Measurements from ENCODE around the gene EPHB1. TPM values are rescaled to one million over a fixed set of nuclear protein-coding genes. Genes with fewer than 3 reads are reported as not detected.

EPHB1 gene
- total RNA-seq, 5 donors from 2014 or later (not counting 1 experiment from before 2014, with no cell fraction given): 0.28 to 0.72 (median 0.31) TPM; not detected in 1

DNA sequence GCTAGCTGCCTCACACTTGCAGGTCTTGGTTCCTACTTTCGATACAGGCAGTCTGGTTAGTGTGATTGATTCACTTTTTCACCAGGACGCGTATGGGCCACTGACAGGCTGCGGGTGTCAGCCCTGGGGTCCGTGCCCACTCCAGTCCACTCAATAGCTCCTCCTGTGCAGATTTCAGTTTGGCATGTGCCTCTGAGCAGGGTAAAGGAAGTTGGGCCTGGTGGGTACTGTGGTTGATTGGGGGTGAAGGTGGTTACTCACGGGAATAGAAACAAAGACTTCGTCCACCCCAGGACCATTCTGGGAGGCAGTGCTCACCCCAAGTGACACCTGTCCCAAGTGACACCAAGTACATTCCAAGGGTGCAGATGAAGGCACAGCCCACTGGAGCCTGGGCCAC lies 62.3 kb downstream of the EPHB1 start:
- H3K9me3 Mint-ChIP-seq: peaks cover 0 to 4% (median 0%) of the 10 kb centered on the region in 3 donors
- Histone ChIP-seq H3K27me3 (replicated peaks in 1 of 2; ENCODE audit: control insufficient read depth in 2 of 2, extremely low read depth in 1 of 2, insufficient read depth in 2 of 2, low read length in 1 of 2) (no peaks in the 10 kb centered on the region), H3K4me1 (ENCODE audit: control insufficient read depth in 1 of 2, extremely low read depth in 1 of 2, insufficient read depth in 2 of 2, low read length in 2 of 2) (no peaks in the 10 kb centered on the region), H3K4me3 (ENCODE audit: control insufficient read depth in 1 of 2, extremely low read depth in 1 of 2, low read length in 1 of 2) (no peak overlapping the region), H3K9me3 (no peaks in the 10 kb centered on the region), H3K27ac (ENCODE audit: low read length) (no peak overlapping the region), H3K36me3 (ENCODE audit: control insufficient read depth in 2 of 2, extremely low read depth in 1 of 2, insufficient read depth in 1 of 2, low read length in 1 of 2) (no peaks in the 10 kb centered on the region)
- H3K36me3 Mint-ChIP-seq: no peaks in the 10 kb centered on the region
- H3K27ac Mint-ChIP-seq: no peak overlapping the region
- H3K4me3 Mint-ChIP-seq: no peak overlapping the region
- H3K4me1 Mint-ChIP-seq: peaks cover 2 to 9% (median 7%) of the 10 kb centered on the region in 3 donors
- no peak for ATAC-seq (replicated peaks in 1 of 4)
- ChIA-PET POLR2A (no interaction called here), CTCF (no interaction called here)
- peaks cover 0 to 8% of the 10 kb centered on the region in 2 donors for H3K27me3 Mint-ChIP-seq
- 92% methylated on average over 2 of the region's 7 CpGs for WGBS (ENCODE audit: insufficient coverage)
- DNase-seq: no peak

DNA sequence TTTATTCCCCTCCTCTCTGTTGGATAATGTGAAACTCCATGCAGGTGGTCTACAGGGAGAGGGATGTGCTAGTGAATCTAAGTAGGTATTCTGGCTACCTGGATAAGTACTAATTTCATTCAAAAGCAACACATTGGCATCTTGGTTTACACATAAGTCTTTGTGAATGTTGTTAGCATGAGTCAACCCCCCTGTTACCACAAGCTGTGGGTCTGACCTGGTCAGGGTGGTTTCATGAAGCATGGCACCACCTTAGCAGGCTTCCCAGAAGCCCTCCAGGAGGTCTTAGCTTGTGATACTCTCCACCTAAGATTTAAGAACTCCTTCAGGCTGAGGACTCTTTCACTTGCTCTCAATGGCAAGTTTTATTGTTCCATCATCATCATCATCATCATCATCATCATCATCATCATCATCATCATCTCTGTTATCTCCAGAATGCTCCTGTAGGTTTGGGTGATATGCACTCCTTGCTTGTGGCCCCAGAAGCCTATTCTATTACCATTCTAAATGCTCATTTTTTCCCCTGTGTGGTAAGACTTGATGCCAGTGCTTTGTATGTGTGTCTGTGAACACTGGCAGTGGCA lies 62.8 kb downstream of the EPHB1 start:
- peaks cover 0 to 2% (median 0%) of the 10 kb centered on the region in 3 donors for H3K9me3 Mint-ChIP-seq
- no peak overlapping the region for H3K4me3 Mint-ChIP-seq
- H3K36me3 Mint-ChIP-seq: no peaks in the 10 kb centered on the region
- no peak for DNase-seq
- peaks cover 1 to 5% (median 4%) of the 10 kb centered on the region in 3 donors for H3K4me1 Mint-ChIP-seq
- H3K27ac ChIP-seq (ENCODE audit: low read length): no peak overlapping the region
- no peak overlapping the region for H3K27ac Mint-ChIP-seq
- no peak for ATAC-seq (replicated peaks in 1 of 4)
- no peaks in the 10 kb centered on the region for H3K27me3 ChIP-seq (replicated peaks in 1 of 2; ENCODE audit: control insufficient read depth in 2 of 2, extremely low read depth in 1 of 2, insufficient read depth in 2 of 2, low read length in 1 of 2)
- no peaks in the 10 kb centered on the region for H3K36me3 ChIP-seq (ENCODE audit: control insufficient read depth in 2 of 2, extremely low read depth in 1 of 2, insufficient read depth in 1 of 2, low read length in 1 of 2)
- H3K9me3 ChIP-seq: no peaks in the 10 kb centered on the region
- no peak overlapping the region for H3K4me3 ChIP-seq (ENCODE audit: control insufficient read depth in 1 of 2, extremely low read depth in 1 of 2, low read length in 1 of 2)
- peaks cover 0 to 6% of the 10 kb centered on the region in 2 donors for H3K27me3 Mint-ChIP-seq
- no peaks in the 10 kb centered on the region for H3K4me1 ChIP-seq (ENCODE audit: control insufficient read depth in 1 of 2, extremely low read depth in 1 of 2, insufficient read depth in 2 of 2, low read length in 2 of 2)
- POLR2A ChIA-PET: no interaction called here
- CTCF ChIA-PET: no interaction called here

DNA sequence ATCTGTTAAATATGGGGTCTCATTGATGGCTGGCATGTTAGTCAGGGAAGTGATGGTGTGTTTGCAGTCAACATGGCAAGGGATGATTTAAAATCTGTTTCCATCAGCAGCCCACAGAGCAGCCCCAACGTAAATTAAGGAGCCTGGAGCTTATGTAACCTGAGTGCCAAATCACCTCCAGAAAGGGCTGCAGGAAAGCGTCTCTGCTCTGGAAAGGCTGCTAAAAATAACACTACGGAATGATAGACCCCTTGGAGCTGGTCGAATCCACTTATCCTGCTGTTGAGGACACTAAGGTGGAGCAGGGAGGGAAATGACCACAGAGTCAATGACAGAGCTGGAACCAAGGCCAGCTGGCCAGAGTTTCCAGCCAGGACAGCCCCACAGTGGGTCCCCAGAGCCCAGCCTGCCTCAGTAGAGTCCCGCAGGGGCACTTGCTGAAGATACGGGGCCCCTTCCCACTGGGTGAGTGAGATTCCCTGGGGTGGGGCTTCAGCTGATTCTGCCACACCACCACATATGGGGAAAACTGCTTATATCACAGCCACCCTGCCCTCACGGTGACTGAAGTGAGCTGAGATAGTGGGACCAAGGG lies 63.5 kb downstream of the EPHB1 start:
- POLR2A ChIA-PET: no interaction called here
- no peak overlapping the region for H3K4me3 ChIP-seq (ENCODE audit: control insufficient read depth in 1 of 2, extremely low read depth in 1 of 2, low read length in 1 of 2)
- no peak for ATAC-seq (replicated peaks in 1 of 4)

DNA sequence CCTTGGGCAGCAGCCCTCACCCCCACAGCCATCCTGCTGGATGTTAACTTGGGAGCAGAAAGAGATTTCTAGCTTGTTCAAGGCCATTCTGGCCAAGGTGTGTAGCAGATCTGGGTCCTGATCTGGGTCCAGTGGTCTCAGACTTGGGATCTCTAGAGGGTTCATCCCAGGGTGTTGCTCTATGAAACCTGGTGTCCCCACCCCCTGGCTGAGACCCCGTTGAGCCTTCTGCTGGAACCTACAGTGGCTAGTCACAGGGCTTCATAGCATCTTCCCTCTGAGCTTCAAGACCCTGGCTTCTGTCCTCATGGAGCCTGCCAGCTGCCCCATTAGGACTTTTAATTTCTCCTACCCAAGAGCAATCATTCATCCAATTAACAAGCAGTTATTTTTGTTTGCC lies 64.3 kb downstream of the EPHB1 start:
- ATAC-seq (replicated peaks in 1 of 4) (no peak), DNase-seq (no peak)
- ChIA-PET CTCF (no interaction called here), POLR2A (no interaction called here)
- no peaks in the 10 kb centered on the region for H3K9me3 ChIP-seq
- Mint-ChIP-seq H3K27me3 (peaks cover 0 to 4% of the 10 kb centered on the region in 2 donors), H3K27ac (no peak overlapping the region), H3K9me3 (no peaks in the 10 kb centered on the region), H3K36me3 (no peaks in the 10 kb centered on the region), H3K4me3 (no peak overlapping the region), H3K4me1 (no peaks in the 10 kb centered on the region)
- H3K4me3 ChIP-seq (ENCODE audit: control insufficient read depth in 1 of 2, extremely low read depth in 1 of 2, low read length in 1 of 2): no peak overlapping the region
- no peaks in the 10 kb centered on the region for H3K27me3 ChIP-seq (replicated peaks in 1 of 2; ENCODE audit: control insufficient read depth in 2 of 2, extremely low read depth in 1 of 2, insufficient read depth in 2 of 2, low read length in 1 of 2)
- WGBS (ENCODE audit: insufficient coverage): 14% methylated on average over 1 of the region's 1 CpG
- no peak overlapping the region for H3K27ac ChIP-seq (ENCODE audit: low read length)
- H3K36me3 ChIP-seq (ENCODE audit: control insufficient read depth in 2 of 2, extremely low read depth in 1 of 2, insufficient read depth in 1 of 2, low read length in 1 of 2): no peaks in the 10 kb centered on the region
- H3K4me1 ChIP-seq (ENCODE audit: control insufficient read depth in 1 of 2, extremely low read depth in 1 of 2, insufficient read depth in 2 of 2, low read length in 2 of 2): no peaks in the 10 kb centered on the region

More for the DNA sequence above, 63.5 kb downstream of the EPHB1 start:
- no peaks in the 10 kb centered on the region for H3K4me1 ChIP-seq (ENCODE audit: control insufficient read depth in 1 of 2, extremely low read depth in 1 of 2, insufficient read depth in 2 of 2, low read length in 2 of 2)
- no peaks in the 10 kb centered on the region for H3K9me3 ChIP-seq
- Mint-ChIP-seq H3K4me3 (no peak overlapping the region), H3K27me3 (peaks cover 0 to 4% of the 10 kb centered on the region in 2 donors), H3K27ac (no peak overlapping the region), H3K36me3 (no peaks in the 10 kb centered on the region), H3K4me1 (no peaks in the 10 kb centered on the region), H3K9me3 (no peaks in the 10 kb centered on the region)
- no peak for DNase-seq
- no peaks in the 10 kb centered on the region for H3K27me3 ChIP-seq (replicated peaks in 1 of 2; ENCODE audit: control insufficient read depth in 2 of 2, extremely low read depth in 1 of 2, insufficient read depth in 2 of 2, low read length in 1 of 2)
- WGBS (ENCODE audit: insufficient coverage): 78% methylated on average over 4 of the region's 7 CpGs
- no peaks in the 10 kb centered on the region for H3K36me3 ChIP-seq (ENCODE audit: control insufficient read depth in 2 of 2, extremely low read depth in 1 of 2, insufficient read depth in 1 of 2, low read length in 1 of 2)
- no peak overlapping the region for H3K27ac ChIP-seq (ENCODE audit: low read length)
- CTCF ChIA-PET: no interaction called here

DNA sequence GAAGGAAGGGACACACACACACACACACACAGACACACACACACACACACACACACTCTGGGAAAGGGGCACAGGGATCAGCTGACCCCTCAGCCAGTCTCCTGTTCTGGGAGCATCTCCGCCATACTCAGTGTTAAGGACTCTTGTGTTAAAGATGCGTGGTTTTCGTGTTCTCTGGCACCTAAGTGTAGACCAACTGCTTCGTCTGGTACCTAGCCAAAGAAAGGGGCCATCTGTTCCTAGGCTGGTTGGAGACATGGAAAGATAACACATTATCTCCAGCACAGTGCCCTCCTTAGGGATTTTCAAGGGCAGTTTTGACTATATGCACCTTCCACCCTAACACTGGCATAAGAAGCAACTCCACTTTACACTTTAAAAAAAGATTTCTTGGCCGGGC lies 65.1 kb downstream of the EPHB1 start:
- no peak overlapping the region for H3K27ac ChIP-seq (ENCODE audit: low read length)
- Mint-ChIP-seq H3K4me3 (no peak overlapping the region), H3K4me1 (no peaks in the 10 kb centered on the region), H3K27me3 (peaks cover 0 to 4% of the 10 kb centered on the region in 2 donors), H3K9me3 (no peaks in the 10 kb centered on the region), H3K27ac (no peak overlapping the region), H3K36me3 (no peaks in the 10 kb centered on the region)
- no peaks in the 10 kb centered on the region for H3K27me3 ChIP-seq (replicated peaks in 1 of 2; ENCODE audit: control insufficient read depth in 2 of 2, extremely low read depth in 1 of 2, insufficient read depth in 2 of 2, low read length in 1 of 2)
- H3K9me3 ChIP-seq: no peaks in the 10 kb centered on the region
- no peak for DNase-seq
- ChIA-PET CTCF (interaction anchor here in 1 of 2 donors (0.7 kb wide), 1 partner anchor 171 kb away, joined by 6 read pairs; no protein-coding TSS in a partner anchor), POLR2A (no interaction called here)
- no peaks in the 10 kb centered on the region for H3K4me1 ChIP-seq (ENCODE audit: control insufficient read depth in 1 of 2, extremely low read depth in 1 of 2, insufficient read depth in 2 of 2, low read length in 2 of 2)
- H3K36me3 ChIP-seq (ENCODE audit: control insufficient read depth in 2 of 2, extremely low read depth in 1 of 2, insufficient read depth in 1 of 2, low read length in 1 of 2): no peaks in the 10 kb centered on the region
- no peak for ATAC-seq (replicated peaks in 1 of 4)
- H3K4me3 ChIP-seq (ENCODE audit: control insufficient read depth in 1 of 2, extremely low read depth in 1 of 2, low read length in 1 of 2): no peak overlapping the region
- 83% methylated on average over 1 of the region's 5 CpGs for WGBS (ENCODE audit: insufficient coverage)

DNA sequence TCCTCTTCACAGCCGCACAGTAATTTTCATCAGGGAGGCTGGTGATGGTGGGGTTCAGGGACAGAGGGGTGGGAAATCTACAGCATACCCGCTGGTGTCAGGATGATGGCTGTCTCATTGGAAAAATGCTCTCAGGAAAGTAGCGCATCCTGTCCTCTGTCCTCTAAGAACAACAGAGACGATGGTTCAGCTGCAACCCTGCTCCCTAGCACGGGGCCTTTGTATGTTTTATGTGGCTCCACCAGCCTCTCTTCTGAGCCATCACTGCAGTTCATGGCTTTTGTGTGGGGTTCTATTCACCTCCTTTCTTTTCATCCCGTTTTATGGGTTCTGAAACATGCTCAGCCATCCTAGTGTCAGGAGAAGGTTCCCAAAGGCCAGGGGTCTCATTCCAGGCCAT lies 68.9 kb downstream of the EPHB1 start:
- Histone ChIP-seq H3K27ac (ENCODE audit: low read length) (no peak overlapping the region), H3K27me3 (replicated peaks in 1 of 2; ENCODE audit: control insufficient read depth in 2 of 2, extremely low read depth in 1 of 2, insufficient read depth in 2 of 2, low read length in 1 of 2) (no peaks in the 10 kb centered on the region), H3K4me1 (ENCODE audit: control insufficient read depth in 1 of 2, extremely low read depth in 1 of 2, insufficient read depth in 2 of 2, low read length in 2 of 2) (no peaks in the 10 kb centered on the region), H3K4me3 (ENCODE audit: control insufficient read depth in 1 of 2, extremely low read depth in 1 of 2, low read length in 1 of 2) (no peak overlapping the region), H3K9me3 (no peaks in the 10 kb centered on the region), H3K36me3 (ENCODE audit: control insufficient read depth in 2 of 2, extremely low read depth in 1 of 2, insufficient read depth in 1 of 2, low read length in 1 of 2) (no peaks in the 10 kb centered on the region)
- Mint-ChIP-seq H3K4me1 (no peaks in the 10 kb centered on the region), H3K27me3 (peaks cover 2 to 3% of the 10 kb centered on the region in 2 donors), H3K27ac (no peak overlapping the region), H3K9me3 (no peaks in the 10 kb centered on the region), H3K4me3 (no peak overlapping the region), H3K36me3 (no peaks in the 10 kb centered on the region)
- no peak for DNase-seq
- no peak for ATAC-seq (replicated peaks in 1 of 4)
- ChIA-PET POLR2A (no interaction called here), CTCF (no interaction called here)
- 70% methylated on average over 2 of the region's 6 CpGs for WGBS (ENCODE audit: insufficient coverage)

All from T-cell (primary cell).